ENCODE data around the gene IMPA2.

DNA sequence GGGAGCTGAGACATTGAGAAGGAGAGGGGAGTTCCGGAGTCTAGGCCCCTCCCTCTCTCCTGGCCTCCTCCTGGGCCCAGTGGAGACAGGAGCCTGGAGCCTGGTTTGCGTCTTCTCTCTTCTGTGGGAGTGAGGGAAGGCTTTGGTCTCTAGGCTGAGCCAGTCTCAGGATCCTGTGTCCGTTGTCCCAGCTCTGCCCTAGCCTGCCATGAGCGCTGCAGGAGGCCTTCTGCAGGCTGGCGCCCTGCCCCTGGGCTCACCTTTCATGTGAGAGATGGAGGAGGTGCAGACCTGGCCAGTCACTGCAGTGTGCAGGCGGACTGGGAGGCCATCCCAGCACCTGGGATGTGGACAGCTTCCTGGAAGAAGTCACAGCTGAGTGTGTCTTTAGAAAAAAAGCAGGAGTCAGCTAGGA, 8.7 kb downstream of the IMPA2 start:
- TF ChIP-seq, protein P1, sequence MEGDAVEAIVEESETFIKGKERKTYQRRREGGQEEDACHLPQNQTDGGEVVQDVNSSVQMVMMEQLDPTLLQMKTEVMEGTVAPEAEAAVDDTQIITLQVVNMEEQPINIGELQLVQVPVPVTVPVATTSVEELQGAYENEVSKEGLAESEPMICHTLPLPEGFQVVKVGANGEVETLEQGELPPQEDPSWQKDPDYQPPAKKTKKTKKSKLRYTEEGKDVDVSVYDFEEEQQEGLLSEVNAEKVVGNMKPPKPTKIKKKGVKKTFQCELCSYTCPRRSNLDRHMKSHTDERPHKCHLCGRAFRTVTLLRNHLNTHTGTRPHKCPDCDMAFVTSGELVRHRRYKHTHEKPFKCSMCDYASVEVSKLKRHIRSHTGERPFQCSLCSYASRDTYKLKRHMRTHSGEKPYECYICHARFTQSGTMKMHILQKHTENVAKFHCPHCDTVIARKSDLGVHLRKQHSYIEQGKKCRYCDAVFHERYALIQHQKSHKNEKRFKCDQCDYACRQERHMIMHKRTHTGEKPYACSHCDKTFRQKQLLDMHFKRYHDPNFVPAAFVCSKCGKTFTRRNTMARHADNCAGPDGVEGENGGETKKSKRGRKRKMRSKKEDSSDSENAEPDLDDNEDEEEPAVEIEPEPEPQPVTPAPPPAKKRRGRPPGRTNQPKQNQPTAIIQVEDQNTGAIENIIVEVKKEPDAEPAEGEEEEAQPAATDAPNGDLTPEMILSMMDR (IDR thresholded peaks at IDR 0.05) = no peak
- TF ChIP-seq POLR2AphosphoS5 (IDR thresholded peaks at IDR 0.05; ENCODE audit: low read depth, low read length) = no peak
